SK-N-SH (cell line): ENCODE data around the gene HSF5. TPM values are rescaled to one million over a fixed set of nuclear protein-coding genes. Genes with fewer than 3 reads are reported as not detected.

Experiments used
- CTCF ChIA-PET: fragments of 300-600, 350-600 bp; formaldehyde crosslinking; extraction: SDS; loops from one replicate; lab custom pipeline; 2021; lab: Yijun Ruan, JAX
- POLR2A ChIA-PET: fragments of 350-600 bp; sonication (Branson Sonifier 250); formaldehyde crosslinking; extraction: SDS; loops from one replicate; lab custom pipeline; 2020; ENCODE audit warnings: antibody characterized with exemption, inconsistent platforms; lab: Yijun Ruan, JAX
- DNase-seq: peaks from one replicate; pipeline ENCODE4 v3.0.0; 2012
- H2AFZ ChIP-seq: fragments of 200-600 bp; sonication (generic); 2 replicates; pipeline ENCODE4 v1.8.1; 2016; ENCODE audit warnings: antibody characterized with exemption, mild to moderate bottlenecking, low read depth
- H3F3A ChIP-seq: fragments of 200-600 bp; sonication (generic); replicated peaks from 2 replicates; pipeline ENCODE3; 2016; ENCODE audit warnings: antibody characterized with exemption, mild to moderate bottlenecking; ENCODE audit not compliant: insufficient read depth
- H3K27ac ChIP-seq, 2 experiments: fragments of 200-500 bp in 1 of 2; fragments of 200-600 bp in 1 of 2; sonication (Bioruptor generic) in 1 of 2; sonication (generic), shearing (Covaris generic) in 1 of 2; 2 replicates each; pipeline versions ENCODE4 v1.5.1 to v1.6.1; 2014 to 2016; ENCODE audit warnings: low read depth in 2 of 2, inconsistent platforms in 1 of 2, low read length in 1 of 2, mild to moderate bottlenecking in 1 of 2, mixed read lengths in 1 of 2
- H3K27me3 ChIP-seq: fragments of 200-600 bp; sonication (generic), shearing (Covaris generic); 2 replicates; pipeline ENCODE4 v1.6.1; 2016; ENCODE audit warnings: mixed run types; ENCODE audit not compliant: insufficient read depth
- H3K36me3 ChIP-seq, 2 experiments: fragments of 200-500 bp in 1 of 2; fragments of 200-600 bp in 1 of 2; sonication (Bioruptor generic) in 1 of 2; sonication (generic) in 1 of 2; replicated peaks in 1 of 2; 2 replicates each; pipeline versions ENCODE3 to v1.5.1; 2014 to 2016; ENCODE audit warnings: low read length in 1 of 2, mild to moderate bottlenecking in 1 of 2; ENCODE audit not compliant: insufficient read depth in 2 of 2, control insufficient read depth in 1 of 2
- H3K4me1 ChIP-seq, 2 experiments: fragments of 200-500 bp in 1 of 2; fragments of 200-600 bp in 1 of 2; sonication (Bioruptor generic) in 1 of 2; sonication (generic), shearing (Covaris generic) in 1 of 2; 2 replicates each; pipeline versions ENCODE4 v1.5.1 to v1.6.1; 2014 to 2016; ENCODE audit warnings: low read depth in 1 of 2, low read length in 1 of 2, mixed run types in 1 of 2; ENCODE audit not compliant: insufficient read depth in 2 of 2, control insufficient read depth in 1 of 2
- H3K4me2 ChIP-seq: fragments of 200-600 bp; sonication (generic), shearing (Covaris generic); 2 replicates; pipeline ENCODE4 v1.6.1; 2017; ENCODE audit warnings: mixed run types
- H3K4me3 ChIP-seq, 2 experiments: fragments of 200-500 bp in 1 of 2; fragments of 200-600 bp in 1 of 2; sonication (Bioruptor generic) in 1 of 2; sonication (generic), shearing (Covaris generic) in 1 of 2; 2 replicates each; pipeline versions ENCODE4 v1.5.1 to v1.8.1; 2014 to 2016; ENCODE audit warnings: low read depth in 2 of 2, inconsistent platforms in 1 of 2, low read length in 1 of 2, mild to moderate bottlenecking in 1 of 2, mixed read lengths in 1 of 2, moderate library complexity in 1 of 2
- H3K79me2 ChIP-seq: fragments of 200-600 bp; sonication (generic); 2 replicates; pipeline ENCODE4 v1.8.1; 2017; ENCODE audit warnings: mild to moderate bottlenecking; ENCODE audit not compliant: insufficient read depth
- H3K9ac ChIP-seq: fragments of 200-600 bp; sonication (generic); 2 replicates; pipeline ENCODE4 v1.6.1; 2017; ENCODE audit warnings: mixed run types
- H3K9me2 ChIP-seq: fragments of 200-600 bp; sonication (generic); 2 replicates; pipeline ENCODE4 v1.6.1; 2017; ENCODE audit warnings: mixed run types
- H3K9me3 ChIP-seq: fragments of 200-600 bp; sonication (generic); 2 replicates; pipeline ENCODE4 v1.6.1; 2017; ENCODE audit warnings: mixed run types, mild to moderate bottlenecking, moderate library complexity
- H4K20me1 ChIP-seq: fragments of 200-600 bp; sonication (generic); 2 replicates; pipeline ENCODE4 v1.6.1; 2017; ENCODE audit warnings: mild to moderate bottlenecking, mixed run types; ENCODE audit not compliant: insufficient read depth
- CHD2 ChIP-seq: fragments of 150-350 bp; IDR thresholded peaks from 2 replicates; pipeline ENCODE4 v1.6.1; 2018; ENCODE audit warnings: low read length; ENCODE audit not compliant: partially characterized antibody
- ELF1 ChIP-seq: IDR thresholded peaks from 2 replicates; pipeline ENCODE4 v1.4.0; 2012
- FOSL2 ChIP-seq: IDR thresholded peaks from 2 replicates; pipeline ENCODE4 v1.4.0; 2012; ENCODE audit warnings: low read depth, mild to moderate bottlenecking, moderate library complexity, borderline replicate concordance
- FOXJ3 ChIP-seq: sonication (generic); formaldehyde crosslinking; IDR thresholded peaks from 2 replicates; pipeline ENCODE4 v1.5.1; 2020; ENCODE audit warnings: mild to moderate bottlenecking, missing genetic modification reagents
- IRF3 ChIP-seq: fragments of 150-350 bp; IDR thresholded peaks from 2 replicates; pipeline ENCODE4 v1.6.1; 2016; ENCODE audit warnings: mild to moderate bottlenecking, low read depth, low read length
- MAX ChIP-seq: IDR thresholded peaks from 2 replicates; pipeline ENCODE4 v1.4.0; 2012; ENCODE audit warnings: low read depth
- NRF1 ChIP-seq: IDR thresholded peaks from 2 replicates; pipeline ENCODE4 v1.6.1; 2012; ENCODE audit warnings: low read depth, mild to moderate bottlenecking, low read length
- RCOR1 ChIP-seq: fragments of 150-350 bp; IDR thresholded peaks from 2 replicates; pipeline ENCODE4 v1.6.1; 2017; ENCODE audit warnings: antibody characterized with exemption, low read length
- REST ChIP-seq: IDR thresholded peaks from 2 replicates; pipeline ENCODE4 v1.6.1; 2012; ENCODE audit warnings: mild to moderate bottlenecking, low read depth, low read length, moderate library complexity
- RFX5 ChIP-seq: IDR thresholded peaks from 2 replicates; pipeline ENCODE4 v1.6.1; 2012; ENCODE audit warnings: mild to moderate bottlenecking, improper control_type of control experiment, low read length
- RXRA ChIP-seq: IDR thresholded peaks from 2 replicates; pipeline ENCODE4 v1.4.0; 2012; ENCODE audit warnings: low read depth, mild to moderate bottlenecking, borderline replicate concordance
- SIN3A ChIP-seq: IDR thresholded peaks from 2 replicates; pipeline ENCODE4 v1.6.1; 2012; ENCODE audit warnings: low read depth, mild to moderate bottlenecking, low read length, moderate library complexity, borderline replicate concordance
- TAF1 ChIP-seq: IDR thresholded peaks from 2 replicates; pipeline ENCODE4 v1.6.1; 2012; ENCODE audit warnings: low read depth, mild to moderate bottlenecking, low read length, moderate library complexity, borderline replicate concordance
- TCF12 ChIP-seq: IDR thresholded peaks from 2 replicates; pipeline ENCODE4 v1.4.0; 2012
- TEAD4 ChIP-seq: IDR thresholded peaks from 2 replicates; pipeline ENCODE4 v1.4.0; 2012; ENCODE audit warnings: mild to moderate bottlenecking, borderline replicate concordance; ENCODE audit not compliant: insufficient read depth
- YY1 ChIP-seq: IDR thresholded peaks from 2 replicates; pipeline ENCODE4 v1.4.0; 2012; ENCODE audit warnings: low read depth, mild to moderate bottlenecking
- ZBTB33 ChIP-seq: IDR thresholded peaks from 2 replicates; pipeline ENCODE4 v1.4.0; 2012; ENCODE audit warnings: low read depth, borderline replicate concordance
- WGBS: methylation state at CpG from one replicate; pipeline ENCODE4 v1.1.6; 2017; ENCODE audit warnings: low lambda C conversion rate; 5-methylcytosine and 5-hydroxymethylcytosine counted together
- polyA plus RNA-seq, 3 experiments: library from polyadenylated mRNA; depleted of rRNA; stranded (reverse); fragments of >200 nt; gene quantifications; 2 replicates each; pipeline ENCODE4 v1.2.3, GENCODE V29; 2012

The HSF5 gene
- polyA plus RNA-seq, 1 of the 3 experiments (the other 2 are of a cell fraction), result not detected

GRCh38 chr17:58493506-58493905 is 5.3 kb upstream of the HSF5 start (continued):
- TF ChIP-seq ZBTB33 (no peak), CHD2 (no peak), YY1 (no peak)

- Histone ChIP-seq H3F3A (no peaks in the 10 kb centered on the region), H3K9me3 (no peaks in the 10 kb centered on the region), H3K4me2 (no peak overlapping the region), H4K20me1 (no peaks in the 10 kb centered on the region), H2AFZ (no peak overlapping the region), H3K27ac (no peak overlapping the region), H3K27me3 (no peaks in the 10 kb centered on the region), H3K36me3 (peaks cover 66 to 90% of the 10 kb centered on the region in 2 experiments), H3K4me3 (no peak overlapping the region), H3K4me1 (no peaks in the 10 kb centered on the region), H3K9ac (no peak overlapping the region), H3K79me2 (no peaks in the 10 kb centered on the region), H3K9me2 (no peaks in the 10 kb centered on the region)
- ChIA-PET CTCF (no interaction called here), POLR2A (no interaction called here)
- no peak for DNase-seq
- TF ChIP-seq REST (no peak), TCF12 (no peak)
- TF ChIP-seq, all 33 proteins: peak for 0
- 96% methylated on average over 11 of the region's 11 CpGs for WGBS
Observed at GRCh38 chr17:58492238-58493121, 4.3 kb upstream of the HSF5 start.

- Histone ChIP-seq H4K20me1 (no peaks in the 10 kb centered on the region), H3K9me3 (no peaks in the 10 kb centered on the region), H3K27ac (no peak overlapping the region), H3K9ac (no peak overlapping the region), H3F3A (no peaks in the 10 kb centered on the region), H3K4me3 (no peak overlapping the region), H3K36me3 (peaks cover 60 to 83% of the 10 kb centered on the region in 2 experiments), H3K79me2 (no peaks in the 10 kb centered on the region), H3K4me2 (no peak overlapping the region), H3K4me1 (no peaks in the 10 kb centered on the region), H3K27me3 (no peaks in the 10 kb centered on the region), H2AFZ (no peak overlapping the region), H3K9me2 (no peaks in the 10 kb centered on the region)
- ChIA-PET CTCF (interaction anchor here (1.4 kb wide), 1 partner anchor 10 kb away, joined by 7 read pairs; no protein-coding TSS in a partner anchor), POLR2A (no interaction called here)
- no peak for DNase-seq
- WGBS, result 96% methylated on average over 6 of the region's 6 CpGs
- TF ChIP-seq FOXJ3 (CRISPR knock-in tag) (no peak), MAX (no peak), SIN3A (no peak), YY1 (no peak), NRF1 (no peak), RXRA (no peak), FOSL2 (no peak), TEAD4 (no peak), RFX5 (no peak), ELF1 (no peak), IRF3 (no peak), CHD2 (no peak), TAF1 (no peak), RCOR1 (no peak)
Observed at GRCh38 chr17:58491510-58492045, 3.4 kb upstream of the HSF5 start.
